Smooth muscle cell (in vitro differentiated cells): ENCODE data around the gene CADPS. TPM values are rescaled to one million over a fixed set of nuclear protein-coding genes. Genes with fewer than 3 reads are reported as not detected.

Source experiments
- DNase-seq: peaks from one replicate; lab custom pipeline; 2025; ENCODE audit not compliant: unreplicated experiment; lab: John Stamatoyannopoulos, UW
- H2AFZ ChIP-seq: fragments of 200-600 bp; sonication (generic); 2 replicates; pipeline ENCODE4 v1.6.0; 2016; ENCODE audit warnings: antibody characterized with exemption, low read depth, mild to moderate bottlenecking
- H3F3A ChIP-seq: fragments of 200-600 bp; sonication (generic); 2 replicates; pipeline ENCODE4 v1.6.0; 2017; ENCODE audit warnings: antibody characterized with exemption, low read depth
- H3K27ac ChIP-seq: fragments of 200-600 bp; sonication (generic); 2 replicates; pipeline ENCODE4 v1.5.1; 2016; ENCODE audit warnings: low read depth, mild to moderate bottlenecking
- H3K27me3 ChIP-seq: fragments of 200-600 bp; sonication (generic); 2 replicates; pipeline ENCODE4 v1.6.1; 2016; ENCODE audit warnings: low read depth, mild to moderate bottlenecking
- H3K36me3 ChIP-seq: fragments of 200-600 bp; sonication (generic); 2 replicates; pipeline ENCODE4 v1.5.1; 2016; ENCODE audit warnings: low read depth
- H3K4me1 ChIP-seq: fragments of 200-600 bp; sonication (generic); 2 replicates; pipeline ENCODE4 v1.5.1; 2016; ENCODE audit warnings: low read depth
- H3K4me2 ChIP-seq: fragments of 200-600 bp; sonication (generic); 2 replicates; pipeline ENCODE4 v1.6.0; 2016; ENCODE audit warnings: mild to moderate bottlenecking
- H3K4me3 ChIP-seq: fragments of 200-600 bp; sonication (generic); 2 replicates; pipeline ENCODE4 v1.5.1; 2016; ENCODE audit warnings: mild to moderate bottlenecking
- H3K79me2 ChIP-seq: fragments of 200-600 bp; sonication (generic); 2 replicates; pipeline ENCODE4 v1.6.0; 2016; ENCODE audit warnings: low read depth, mild to moderate bottlenecking
- H3K9ac ChIP-seq: fragments of 200-600 bp; sonication (generic); 2 replicates; pipeline ENCODE4 v1.6.0; 2016; ENCODE audit warnings: low read depth
- H3K9me3 ChIP-seq: fragments of 200-600 bp; sonication (generic); replicated peaks from 2 replicates; pipeline ENCODE4 v1.5.1; 2016; ENCODE audit warnings: low read depth
- H4K20me1 ChIP-seq: fragments of 200-600 bp; sonication (generic); 2 replicates; pipeline ENCODE4 v1.6.0; 2016; ENCODE audit warnings: low read depth
- CTCF ChIP-seq: fragments of 200-600 bp; sonication (generic); IDR thresholded peaks from 2 replicates; pipeline ENCODE4 v1.5.1; 2017; ENCODE audit warnings: borderline replicate concordance, mild to moderate bottlenecking, antibody characterized with exemption; ENCODE audit not compliant: insufficient read depth, poor library complexity, severe bottlenecking
- WGBS: methylation state at CpG from one replicate; pipeline ENCODE4 v1.1.7; 2016; ENCODE audit warnings: low lambda C conversion rate; 5-methylcytosine and 5-hydroxymethylcytosine counted together
- polyA plus RNA-seq: library from polyadenylated mRNA; unstranded; fragments of >200 nt; fragmentation: Nextera tagmentation; extraction: Ambion mirVana; gene quantifications from 2 replicates; pipeline ENCODE4 v1.2.1, GENCODE V29; 2016
- total RNA-seq: library from RNA; depleted of rRNA; stranded (reverse); fragments of >200 nt; gene quantifications from 2 replicates; pipeline ENCODE4 v1.2.3, GENCODE V29; 2014

Gene CADPS
- total and polyA plus RNA-seq, 2 experiments from 2014 or later = 4.4 to 38.4 TPM

GRCh38 chr3:62708638-62709373 is 166.4 kb downstream of the CADPS start:
- DNase-seq = no peak
- Histone ChIP-seq H3K4me1 (peaks cover 48% of the 10 kb centered on the region), H3K79me2 (no peaks in the 10 kb centered on the region), H3K9me3 (no peaks in the 10 kb centered on the region), H3K9ac (no peak overlapping the region), H3F3A (no peaks in the 10 kb centered on the region), H3K27ac (no peak overlapping the region), H3K27me3 (no peaks in the 10 kb centered on the region), H3K36me3 (no peaks in the 10 kb centered on the region), H4K20me1 (no peaks in the 10 kb centered on the region), H3K4me2 (no peak overlapping the region), H3K4me3 (no peak overlapping the region), H2AFZ (no peak overlapping the region)
- no peak for TF ChIP-seq CTCF
- WGBS = 49% methylated on average over 5 of the region's 5 CpGs

GRCh38 chr3:62705721-62706120 is 169.5 kb downstream of the CADPS start:
- no peak for TF ChIP-seq CTCF
- Histone ChIP-seq H3K27ac (no peak overlapping the region), H2AFZ (no peak overlapping the region), H3K4me2 (no peak overlapping the region), H3K36me3 (no peaks in the 10 kb centered on the region), H3K4me3 (no peak overlapping the region), H3K27me3 (no peaks in the 10 kb centered on the region), H3K9ac (no peak overlapping the region), H3K79me2 (no peaks in the 10 kb centered on the region), H3K9me3 (no peaks in the 10 kb centered on the region), H4K20me1 (no peaks in the 10 kb centered on the region), H3F3A (no peaks in the 10 kb centered on the region), H3K4me1 (peaks cover 31% of the 10 kb centered on the region)
- WGBS = 82% methylated on average over 2 of the region's 2 CpGs
- no peak for DNase-seq

- Histone ChIP-seq H2AFZ (no peak overlapping the region), H3K36me3 (no peaks in the 10 kb centered on the region), H3K4me2 (no peak overlapping the region), H4K20me1 (no peaks in the 10 kb centered on the region), H3K27ac (no peak overlapping the region), H3F3A (no peaks in the 10 kb centered on the region), H3K4me3 (no peak overlapping the region), H3K9ac (no peak overlapping the region), H3K9me3 (no peaks in the 10 kb centered on the region), H3K27me3 (no peaks in the 10 kb centered on the region), H3K4me1 (peaks cover 10% of the 10 kb centered on the region), H3K79me2 (no peaks in the 10 kb centered on the region)
- DNase-seq = no peak
- WGBS = 72% methylated on average over 4 of the region's 4 CpGs
- TF ChIP-seq CTCF = no peak
Measured at GRCh38 chr3:62703451-62704167, 171.6 kb downstream of the CADPS start.

- WGBS = 85% methylated on average over 3 of the region's 3 CpGs
- H3K79me2 ChIP-seq = no peaks in the 10 kb centered on the region
Measured at GRCh38 chr3:62700357-62700756, 174.9 kb downstream of the CADPS start.

More at GRCh38 chr3:62700357-62700756, 174.9 kb downstream of the CADPS start:
- Histone ChIP-seq H3F3A (no peaks in the 10 kb centered on the region), H3K9me3 (no peaks in the 10 kb centered on the region), H2AFZ (no peak overlapping the region), H3K4me3 (no peak overlapping the region), H3K9ac (no peak overlapping the region), H3K27ac (no peak overlapping the region), H3K27me3 (no peaks in the 10 kb centered on the region), H3K4me2 (no peak overlapping the region), H3K36me3 (no peaks in the 10 kb centered on the region), H3K4me1 (peaks cover 3% of the 10 kb centered on the region), H4K20me1 (no peaks in the 10 kb centered on the region)
- TF ChIP-seq CTCF = no peak
- DNase-seq = no peak
